HL-60 (cell line): Measurements from ENCODE around the gene PGGHG.

Experiments
- TF ChIP-seq, protein P1 (sequence below): IDR thresholded peaks from 2 replicates; pipeline ENCODE4 v1.6.1; 2012; ENCODE audit warnings: low read depth; ENCODE audit not compliant: insufficient replicate concordance
- TF ChIP-seq, protein P2 (sequence below): IDR thresholded peaks from one replicate; pipeline ENCODE4 v1.5.1; 2011; ENCODE audit warnings: low read length, control low read depth, inconsistent platforms; ENCODE audit not compliant: insufficient read depth

DNA sequence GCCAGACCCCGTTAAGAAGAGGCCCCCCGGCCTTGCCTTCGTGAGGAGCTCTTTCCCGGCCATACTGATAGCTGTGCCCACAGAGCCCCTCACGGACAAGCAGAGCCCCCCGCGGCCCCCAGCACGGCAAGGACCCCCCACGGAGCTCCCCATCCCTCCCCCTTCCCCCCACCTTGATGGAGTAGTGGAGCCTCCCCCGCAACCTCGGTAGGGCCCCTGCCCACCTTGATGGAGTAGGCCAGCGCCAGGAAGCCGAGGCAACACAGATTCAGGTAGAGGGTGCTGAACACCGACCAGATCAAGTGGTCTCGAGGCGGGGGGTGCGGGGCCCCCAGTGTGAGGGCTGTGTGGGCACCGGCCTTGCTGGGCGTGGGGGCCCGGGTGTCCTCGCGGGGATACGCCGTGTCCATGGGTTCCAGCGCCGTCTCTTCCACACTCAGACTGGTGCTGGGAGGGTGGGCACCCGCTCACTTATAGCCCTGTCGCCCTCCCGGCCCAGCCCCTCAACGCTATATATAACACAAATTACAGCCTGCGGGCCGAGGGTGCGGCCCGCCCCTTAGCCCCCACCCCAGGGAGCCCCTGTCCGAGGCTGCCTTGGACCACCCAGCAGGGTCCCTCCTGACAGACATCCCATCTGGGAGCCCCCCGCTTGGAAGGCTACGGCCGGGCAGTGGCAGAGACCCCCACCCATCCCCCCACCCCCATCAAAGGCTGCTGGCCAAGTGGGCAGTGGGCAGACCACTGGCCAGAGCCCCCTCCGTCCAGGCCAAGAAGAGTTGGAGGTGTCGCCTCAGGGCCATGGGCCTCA lies 10.4 kb downstream of the PGGHG start, which contains the start of gene IFITM5:
- TF ChIP-seq, protein P1, sequence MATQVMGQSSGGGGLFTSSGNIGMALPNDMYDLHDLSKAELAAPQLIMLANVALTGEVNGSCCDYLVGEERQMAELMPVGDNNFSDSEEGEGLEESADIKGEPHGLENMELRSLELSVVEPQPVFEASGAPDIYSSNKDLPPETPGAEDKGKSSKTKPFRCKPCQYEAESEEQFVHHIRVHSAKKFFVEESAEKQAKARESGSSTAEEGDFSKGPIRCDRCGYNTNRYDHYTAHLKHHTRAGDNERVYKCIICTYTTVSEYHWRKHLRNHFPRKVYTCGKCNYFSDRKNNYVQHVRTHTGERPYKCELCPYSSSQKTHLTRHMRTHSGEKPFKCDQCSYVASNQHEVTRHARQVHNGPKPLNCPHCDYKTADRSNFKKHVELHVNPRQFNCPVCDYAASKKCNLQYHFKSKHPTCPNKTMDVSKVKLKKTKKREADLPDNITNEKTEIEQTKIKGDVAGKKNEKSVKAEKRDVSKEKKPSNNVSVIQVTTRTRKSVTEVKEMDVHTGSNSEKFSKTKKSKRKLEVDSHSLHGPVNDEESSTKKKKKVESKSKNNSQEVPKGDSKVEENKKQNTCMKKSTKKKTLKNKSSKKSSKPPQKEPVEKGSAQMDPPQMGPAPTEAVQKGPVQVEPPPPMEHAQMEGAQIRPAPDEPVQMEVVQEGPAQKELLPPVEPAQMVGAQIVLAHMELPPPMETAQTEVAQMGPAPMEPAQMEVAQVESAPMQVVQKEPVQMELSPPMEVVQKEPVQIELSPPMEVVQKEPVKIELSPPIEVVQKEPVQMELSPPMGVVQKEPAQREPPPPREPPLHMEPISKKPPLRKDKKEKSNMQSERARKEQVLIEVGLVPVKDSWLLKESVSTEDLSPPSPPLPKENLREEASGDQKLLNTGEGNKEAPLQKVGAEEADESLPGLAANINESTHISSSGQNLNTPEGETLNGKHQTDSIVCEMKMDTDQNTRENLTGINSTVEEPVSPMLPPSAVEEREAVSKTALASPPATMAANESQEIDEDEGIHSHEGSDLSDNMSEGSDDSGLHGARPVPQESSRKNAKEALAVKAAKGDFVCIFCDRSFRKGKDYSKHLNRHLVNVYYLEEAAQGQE, result no peak
- TF ChIP-seq, protein P2, sequence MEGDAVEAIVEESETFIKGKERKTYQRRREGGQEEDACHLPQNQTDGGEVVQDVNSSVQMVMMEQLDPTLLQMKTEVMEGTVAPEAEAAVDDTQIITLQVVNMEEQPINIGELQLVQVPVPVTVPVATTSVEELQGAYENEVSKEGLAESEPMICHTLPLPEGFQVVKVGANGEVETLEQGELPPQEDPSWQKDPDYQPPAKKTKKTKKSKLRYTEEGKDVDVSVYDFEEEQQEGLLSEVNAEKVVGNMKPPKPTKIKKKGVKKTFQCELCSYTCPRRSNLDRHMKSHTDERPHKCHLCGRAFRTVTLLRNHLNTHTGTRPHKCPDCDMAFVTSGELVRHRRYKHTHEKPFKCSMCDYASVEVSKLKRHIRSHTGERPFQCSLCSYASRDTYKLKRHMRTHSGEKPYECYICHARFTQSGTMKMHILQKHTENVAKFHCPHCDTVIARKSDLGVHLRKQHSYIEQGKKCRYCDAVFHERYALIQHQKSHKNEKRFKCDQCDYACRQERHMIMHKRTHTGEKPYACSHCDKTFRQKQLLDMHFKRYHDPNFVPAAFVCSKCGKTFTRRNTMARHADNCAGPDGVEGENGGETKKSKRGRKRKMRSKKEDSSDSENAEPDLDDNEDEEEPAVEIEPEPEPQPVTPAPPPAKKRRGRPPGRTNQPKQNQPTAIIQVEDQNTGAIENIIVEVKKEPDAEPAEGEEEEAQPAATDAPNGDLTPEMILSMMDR, result no peak
